ENCODE results near the gene TCAP.

TCAP gene

DNA sequence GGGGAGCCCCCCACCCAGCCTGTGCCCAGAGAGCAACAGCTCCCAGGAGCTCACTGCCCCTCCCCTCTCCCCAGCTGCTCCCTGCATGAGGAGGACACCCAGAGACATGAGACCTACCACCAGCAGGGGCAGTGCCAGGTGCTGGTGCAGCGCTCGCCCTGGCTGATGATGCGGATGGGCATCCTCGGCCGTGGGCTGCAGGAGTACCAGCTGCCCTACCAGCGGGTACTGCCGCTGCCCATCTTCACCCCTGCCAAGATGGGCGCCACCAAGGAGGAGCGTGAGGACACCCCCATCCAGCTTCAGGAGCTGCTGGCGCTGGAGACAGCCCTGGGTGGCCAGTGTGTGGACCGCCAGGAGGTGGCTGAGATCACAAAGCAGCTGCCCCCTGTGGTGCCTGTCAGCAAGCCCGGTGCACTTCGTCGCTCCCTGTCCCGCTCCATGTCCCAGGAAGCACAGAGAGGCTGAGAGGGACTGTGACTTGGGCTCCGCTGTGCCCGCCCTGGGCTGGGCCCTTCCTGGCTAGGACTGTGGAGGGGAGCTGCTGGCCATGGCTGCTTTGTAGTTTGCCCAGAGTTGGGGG is 584 bp downstream of the TCAP start:
- in situ Hi-C loops (cut with MboI; ENCODE audit: low sequenced_read_pairs): no loop called here

DNA sequence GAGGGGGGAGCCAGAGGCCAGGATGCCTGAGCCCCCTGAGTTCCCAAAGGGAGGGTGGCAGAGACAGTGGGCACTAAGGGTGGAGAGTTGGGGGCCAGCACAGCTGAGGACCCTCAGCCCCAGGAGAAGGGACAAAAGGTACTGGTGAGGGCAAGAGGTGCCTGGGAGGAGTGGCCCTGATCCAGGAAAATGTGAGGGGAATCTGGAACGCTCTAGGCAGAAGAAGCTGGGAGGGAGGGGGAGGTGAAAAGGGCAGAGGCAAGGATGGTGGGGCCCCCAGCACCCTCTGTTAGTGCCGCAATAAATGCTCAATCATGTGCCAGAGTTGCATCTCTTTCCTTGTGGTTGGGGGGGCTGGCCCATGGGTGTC is 1.1 kb downstream of the TCAP start:
- in situ Hi-C loops (cut with MboI; ENCODE audit: low sequenced_read_pairs): no loop called here

DNA sequence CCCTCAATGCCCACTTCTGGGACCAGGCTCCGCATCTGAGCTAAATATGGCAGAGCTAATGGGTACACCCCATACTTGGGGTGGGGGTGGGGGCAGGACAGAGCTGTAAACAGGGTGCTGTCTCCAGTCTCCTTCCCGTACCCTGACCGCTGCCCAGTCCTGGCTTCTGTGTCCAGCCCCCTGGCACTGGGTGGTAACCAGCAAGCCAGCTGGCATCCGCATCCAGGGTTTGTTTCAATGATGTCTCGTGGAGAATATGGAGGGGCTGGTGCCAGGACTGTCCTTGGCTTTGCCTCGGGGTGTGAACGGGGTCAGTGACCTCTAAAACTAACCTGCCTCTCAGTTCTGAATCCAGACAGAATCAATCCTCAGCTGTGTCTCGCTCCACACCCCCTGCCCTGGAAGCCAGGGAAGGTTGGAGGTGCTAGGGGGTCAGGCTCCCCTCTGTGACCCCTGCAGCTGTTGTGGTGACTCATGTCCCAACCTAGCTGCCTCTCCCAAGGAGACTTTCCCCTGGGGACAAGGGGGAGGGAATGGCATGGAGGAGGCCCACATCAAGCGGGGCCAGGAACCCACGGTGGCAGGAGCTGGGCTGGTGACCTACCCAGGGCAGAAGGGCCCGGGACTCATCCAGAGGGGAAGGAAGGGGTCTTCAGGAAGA is 1.6 kb downstream of the TCAP start:
- in situ Hi-C loops (cut with MboI; ENCODE audit: low sequenced_read_pairs): no loop called here

DNA sequence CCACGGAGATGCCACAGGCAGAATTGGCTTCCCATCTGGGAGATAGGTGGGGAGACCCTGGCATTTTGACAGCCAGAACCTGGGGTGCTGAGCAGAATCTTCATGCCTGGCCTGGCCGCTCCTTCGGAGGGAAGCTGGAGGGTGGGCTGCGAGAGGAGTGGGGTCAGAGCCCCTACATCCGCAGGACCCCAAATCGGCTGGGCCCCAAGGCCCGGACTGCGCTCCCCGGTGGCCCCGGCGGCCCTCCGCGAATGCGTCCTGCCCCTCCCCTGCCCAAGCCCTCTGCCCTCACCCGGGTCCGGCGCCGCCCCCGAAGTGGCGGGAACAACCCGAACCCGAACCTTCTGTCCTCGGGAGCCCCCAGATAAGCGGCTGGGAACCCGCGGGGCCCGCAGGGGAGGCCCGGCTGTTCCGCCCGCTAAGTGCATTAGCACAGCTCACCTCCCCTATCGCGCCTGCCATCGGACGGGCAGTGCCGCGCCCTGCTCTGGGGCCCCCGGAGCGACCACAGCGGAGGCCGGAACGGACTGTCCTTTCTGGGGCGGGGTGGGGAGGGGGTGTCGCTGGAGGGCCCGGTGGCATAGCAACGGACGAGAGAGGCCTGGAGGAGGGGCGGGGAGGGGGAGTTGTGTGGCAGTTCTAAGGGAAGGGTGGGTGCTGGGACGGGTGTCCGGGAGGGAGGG is 2.3 kb downstream of the TCAP start:
- in situ Hi-C loops (cut with MboI; ENCODE audit: low sequenced_read_pairs): no loop called here

DNA sequence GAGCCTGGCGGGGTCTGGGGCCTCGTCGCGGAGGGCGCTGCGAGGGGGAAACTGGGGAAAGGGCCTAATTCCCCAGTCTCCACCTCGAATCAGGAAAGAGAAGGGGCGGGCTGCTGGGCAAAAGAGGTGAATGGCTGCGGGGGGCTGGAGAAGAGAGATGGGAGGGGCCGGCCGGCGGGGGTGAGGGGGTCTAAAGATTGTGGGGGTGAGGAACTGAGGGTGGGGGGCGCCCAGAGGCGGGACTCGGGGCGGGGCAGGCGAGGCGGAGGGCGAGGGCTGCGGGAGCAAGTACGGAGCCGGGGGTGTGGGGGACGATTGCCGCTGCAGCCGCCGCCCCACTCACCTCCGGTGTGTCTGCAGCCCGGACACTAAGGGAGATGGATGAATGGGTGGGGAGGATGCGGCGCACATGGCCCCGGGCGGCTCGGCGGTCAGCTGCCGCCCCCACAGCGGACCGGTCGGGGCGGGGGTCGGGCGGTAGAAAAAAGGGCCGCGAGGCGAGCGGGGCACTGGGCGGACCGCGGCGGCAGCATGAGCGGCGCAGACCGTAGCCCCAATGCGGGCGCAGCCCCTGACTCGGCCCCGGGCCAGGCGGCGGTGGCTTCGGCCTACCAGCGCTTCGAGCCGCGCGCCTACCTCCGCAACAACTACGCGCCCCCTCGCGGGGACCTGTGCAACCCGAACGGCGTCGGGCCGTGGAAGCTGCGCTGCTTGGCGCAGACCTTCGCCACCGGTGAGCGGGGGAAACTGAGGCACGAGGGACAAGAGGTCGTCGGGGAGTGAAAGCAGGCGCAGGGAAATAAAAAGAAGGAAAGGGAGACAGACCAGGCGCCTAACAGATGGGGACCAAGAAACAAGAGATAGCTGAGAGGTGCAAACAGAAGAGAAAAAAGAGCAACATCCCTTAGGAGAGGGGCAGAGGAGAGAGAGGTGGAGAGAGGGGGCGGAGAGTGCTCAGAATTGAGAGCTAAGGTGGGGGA is 3.1 kb downstream of the TCAP start, which contains the start of gene PNMT:
TSS of gene PNMT (plus strand) at position 509 of the 980 bp plus-strand sequence. CDS start at position 532, 23 bp downstream.
- in situ Hi-C loops (cut with MboI; ENCODE audit: low sequenced_read_pairs): no loop called here

DNA sequence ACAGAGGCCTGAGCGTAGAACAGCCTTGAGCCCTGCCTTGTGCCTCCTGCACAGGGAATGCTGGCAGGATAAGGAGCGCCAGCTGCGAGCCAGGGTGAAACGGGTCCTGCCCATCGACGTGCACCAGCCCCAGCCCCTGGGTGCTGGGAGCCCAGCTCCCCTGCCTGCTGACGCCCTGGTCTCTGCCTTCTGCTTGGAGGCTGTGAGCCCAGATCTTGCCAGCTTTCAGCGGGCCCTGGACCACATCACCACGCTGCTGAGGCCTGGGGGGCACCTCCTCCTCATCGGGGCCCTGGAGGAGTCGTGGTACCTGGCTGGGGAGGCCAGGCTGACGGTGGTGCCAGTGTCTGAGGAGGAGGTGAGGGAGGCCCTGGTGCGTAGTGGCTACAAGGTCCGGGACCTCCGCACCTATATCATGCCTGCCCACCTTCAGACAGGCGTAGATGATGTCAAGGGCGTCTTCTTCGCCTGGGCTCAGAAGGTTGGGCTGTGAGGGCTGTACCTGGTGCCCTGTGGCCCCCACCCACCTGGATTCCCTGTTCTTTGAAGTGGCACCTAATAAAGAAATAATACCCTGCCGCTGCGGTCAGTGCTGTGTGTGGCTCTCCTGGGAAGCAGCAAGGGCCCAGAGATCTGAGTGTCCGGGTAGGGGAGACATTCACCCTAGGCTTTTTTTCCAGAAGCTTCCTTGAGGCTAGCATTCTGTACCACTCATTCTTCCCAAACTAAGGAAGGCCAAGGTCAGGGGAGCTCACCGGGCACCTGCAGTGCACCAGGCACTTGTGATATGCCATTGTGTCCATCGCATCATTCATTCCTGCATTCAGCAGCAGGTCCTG is 5.0 kb downstream of the TCAP start:
- in situ Hi-C loops (cut with MboI; ENCODE audit: low sequenced_read_pairs): no loop called here

DNA sequence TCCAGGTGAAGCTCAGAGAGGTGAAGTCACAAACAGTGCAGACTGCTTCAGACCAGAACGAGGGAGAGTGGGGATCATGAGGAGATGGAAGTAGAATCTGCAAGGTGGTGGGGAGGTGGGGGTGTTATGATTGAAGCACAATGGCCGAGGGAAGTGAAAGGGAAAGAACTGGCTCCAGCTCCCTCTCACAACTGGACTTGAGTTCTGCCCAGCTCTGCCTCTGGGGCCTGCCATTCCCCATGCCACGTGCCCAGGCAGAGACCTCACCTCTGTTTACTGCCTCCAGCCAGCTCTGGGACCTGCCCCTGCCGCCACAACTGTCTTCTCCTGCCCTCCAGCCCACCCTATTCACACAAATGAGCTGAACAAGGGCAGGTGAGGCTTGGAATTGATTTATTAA is 5.6 kb downstream of the TCAP start:
- in situ Hi-C loops (cut with MboI; ENCODE audit: low sequenced_read_pairs): no loop called here

DNA sequence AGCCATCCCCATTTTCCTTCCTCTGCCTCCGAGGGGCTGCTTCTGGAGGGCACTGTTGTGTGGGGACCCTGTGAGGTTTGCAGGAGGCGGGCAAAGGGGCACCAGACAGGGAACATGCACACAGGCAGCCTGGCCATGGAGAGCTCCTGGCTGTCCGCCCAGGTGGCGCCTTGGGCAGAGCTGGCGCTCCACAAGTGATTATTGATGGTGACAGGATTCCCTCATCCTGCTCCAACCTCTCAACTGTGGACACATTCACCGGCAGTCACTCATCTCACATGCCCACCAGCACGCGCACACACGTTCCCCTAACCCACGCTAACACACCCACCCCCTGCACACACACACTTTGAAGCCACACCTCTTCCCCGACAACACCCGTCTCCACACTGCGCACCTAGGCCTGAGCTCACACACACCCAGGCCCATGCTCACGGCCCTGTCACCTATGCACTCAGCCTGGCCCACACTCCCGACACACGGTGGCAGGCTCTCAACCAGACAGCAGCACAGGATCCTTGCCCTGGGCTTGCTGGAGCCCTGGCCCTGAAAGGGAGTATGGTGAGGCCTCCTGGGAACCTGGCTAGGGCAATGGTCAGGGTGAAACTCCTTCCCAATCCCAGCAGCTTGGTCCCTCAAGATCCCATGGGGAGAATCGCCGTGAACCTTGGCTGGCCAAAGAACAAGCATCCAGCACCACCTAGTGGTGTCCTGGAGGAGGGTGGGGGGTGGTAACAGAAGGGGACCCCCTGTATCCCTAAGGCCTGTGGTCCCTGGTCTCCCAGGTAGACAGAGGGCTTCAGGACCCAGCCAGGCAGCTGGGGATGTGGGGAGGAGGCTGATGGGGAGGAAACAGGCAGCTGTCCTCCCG is 6.7 kb downstream of the TCAP start:
- in situ Hi-C loops (cut with MboI; ENCODE audit: low sequenced_read_pairs): no loop called here

DNA sequence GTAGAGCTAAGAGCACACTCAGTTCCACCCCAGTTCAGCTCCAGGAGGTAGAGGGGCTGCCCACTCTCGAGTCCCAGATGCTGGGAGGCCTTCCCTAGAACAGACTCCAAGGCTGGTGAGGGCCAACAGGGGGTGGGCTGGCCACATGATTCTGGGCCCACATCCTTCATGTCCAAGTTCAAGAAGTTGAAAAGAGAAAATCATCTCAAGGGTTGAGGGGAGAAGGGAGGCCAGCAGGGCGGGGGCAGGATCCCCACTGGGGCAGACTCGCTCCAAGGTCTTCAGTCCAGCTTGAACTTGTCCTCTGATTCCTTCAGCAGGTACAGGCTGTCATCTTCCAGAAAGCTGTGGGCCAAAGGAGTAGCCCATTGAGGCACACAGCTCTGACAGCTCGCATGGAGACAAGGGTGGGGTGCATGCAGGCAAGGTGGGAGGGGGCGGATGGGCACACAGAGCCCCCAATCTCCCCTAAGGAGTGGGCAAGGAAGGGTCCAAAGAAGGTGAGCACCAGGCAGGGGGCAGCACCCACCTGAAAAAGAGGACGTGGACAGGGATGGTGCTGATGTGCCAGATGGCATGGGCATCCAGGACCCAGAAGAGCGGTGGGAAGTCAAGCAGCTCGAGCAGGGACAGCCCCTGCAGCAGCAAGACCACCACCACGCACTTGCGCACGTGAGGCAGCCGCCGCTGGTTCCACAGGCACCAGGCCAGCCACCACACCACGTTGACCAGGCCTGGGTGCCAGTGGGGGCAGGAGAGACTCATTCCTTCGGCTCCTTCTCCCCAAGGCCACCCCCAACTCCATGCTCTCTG is 7.6 kb downstream of the TCAP start:
- in situ Hi-C loops (cut with MboI; ENCODE audit: low sequenced_read_pairs): no loop called here

DNA sequence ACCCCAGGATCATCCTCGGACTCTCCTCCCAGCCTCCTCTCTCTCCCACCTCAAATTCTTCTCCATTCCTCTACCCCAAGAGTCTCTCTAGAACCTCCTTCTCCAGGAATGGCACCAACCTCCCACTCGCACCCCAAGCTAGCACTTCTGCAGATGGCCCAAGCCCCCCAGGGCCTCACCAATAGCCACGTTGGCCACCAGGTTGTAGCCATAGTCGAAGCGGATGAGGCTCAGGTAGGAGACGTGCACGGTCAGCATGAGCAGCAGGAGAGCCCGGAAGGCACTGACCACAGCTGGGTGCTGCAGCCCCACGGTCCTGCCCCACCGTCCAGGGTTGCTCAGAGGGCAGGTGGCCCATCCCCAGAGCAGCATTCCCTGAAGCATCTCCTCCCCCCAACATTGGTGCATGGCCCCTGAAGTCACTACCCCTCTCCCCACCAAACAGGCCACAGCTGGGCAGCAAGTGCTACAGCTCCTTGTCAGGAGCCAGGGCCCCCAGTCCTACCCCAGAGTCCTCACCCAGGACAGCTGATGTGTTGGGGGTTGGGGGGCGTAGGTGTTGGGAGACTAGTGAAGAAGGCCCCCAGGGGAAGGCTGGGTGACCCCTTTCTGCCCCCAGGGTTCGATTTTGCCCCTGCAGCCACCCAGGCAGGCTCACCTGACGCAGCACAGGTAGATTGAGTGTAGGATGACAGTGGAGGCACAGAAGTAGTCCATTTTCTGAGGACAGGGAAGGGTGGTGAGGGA is 8.4 kb downstream of the TCAP start:
- in situ Hi-C loops (cut with MboI; ENCODE audit: low sequenced_read_pairs): no loop called here

DNA sequence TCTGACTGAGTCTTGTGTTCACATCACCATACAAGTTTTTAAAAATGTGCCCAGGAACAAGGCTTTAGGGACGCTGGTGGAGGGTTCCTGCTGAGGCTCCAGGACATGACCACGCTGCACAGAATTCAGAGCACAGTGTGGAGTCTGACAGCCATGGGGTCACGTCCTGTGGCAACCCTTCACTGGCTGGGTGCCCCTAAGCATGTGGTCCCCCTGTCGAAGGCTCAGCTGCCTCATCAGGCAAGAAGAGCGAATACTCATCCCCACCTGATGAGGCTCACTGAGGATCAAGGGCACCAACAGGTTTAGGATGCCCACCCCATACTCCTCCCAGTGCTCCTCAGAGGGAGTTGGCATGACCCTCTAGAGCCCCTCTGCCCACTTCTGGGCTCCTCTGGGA is 9.0 kb downstream of the TCAP start:
- in situ Hi-C loops (cut with MboI; ENCODE audit: low sequenced_read_pairs): no loop called here

DNA sequence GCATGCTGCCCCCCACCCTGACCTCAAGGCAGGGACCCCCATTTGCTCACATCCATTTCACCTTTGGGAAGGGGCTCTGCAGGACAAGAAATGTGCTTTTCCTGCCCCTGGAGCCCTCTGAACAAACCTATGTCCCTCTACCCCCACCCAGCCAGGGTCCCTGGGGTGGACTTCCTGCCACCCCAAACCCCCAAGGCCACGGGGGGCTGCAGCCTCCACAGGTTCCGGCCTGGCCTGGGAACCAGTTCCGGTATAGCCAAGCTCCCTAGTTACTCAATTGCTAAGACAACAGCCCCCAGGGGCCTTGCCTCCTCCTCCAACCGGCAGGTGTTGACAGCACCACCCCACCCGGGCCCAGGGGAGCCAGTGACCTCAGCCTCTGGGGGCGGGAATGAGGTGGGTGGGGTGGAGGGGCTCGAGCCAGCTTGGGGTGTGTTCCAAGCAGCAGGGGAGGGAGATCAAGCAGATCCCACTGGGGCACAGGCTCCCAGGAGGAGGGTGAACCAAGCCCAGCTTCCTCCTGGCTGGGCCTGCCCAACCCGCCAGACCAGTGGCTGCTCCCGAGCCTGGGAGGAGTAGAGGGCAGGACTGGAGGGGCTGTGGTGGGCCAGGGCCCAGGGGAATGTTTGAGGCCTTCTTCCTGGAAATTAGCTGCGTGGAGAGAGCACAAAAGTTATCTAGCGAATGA is 9.7 kb downstream of the TCAP start:
- in situ Hi-C loops (cut with MboI; ENCODE audit: low sequenced_read_pairs): no loop called here

DNA sequence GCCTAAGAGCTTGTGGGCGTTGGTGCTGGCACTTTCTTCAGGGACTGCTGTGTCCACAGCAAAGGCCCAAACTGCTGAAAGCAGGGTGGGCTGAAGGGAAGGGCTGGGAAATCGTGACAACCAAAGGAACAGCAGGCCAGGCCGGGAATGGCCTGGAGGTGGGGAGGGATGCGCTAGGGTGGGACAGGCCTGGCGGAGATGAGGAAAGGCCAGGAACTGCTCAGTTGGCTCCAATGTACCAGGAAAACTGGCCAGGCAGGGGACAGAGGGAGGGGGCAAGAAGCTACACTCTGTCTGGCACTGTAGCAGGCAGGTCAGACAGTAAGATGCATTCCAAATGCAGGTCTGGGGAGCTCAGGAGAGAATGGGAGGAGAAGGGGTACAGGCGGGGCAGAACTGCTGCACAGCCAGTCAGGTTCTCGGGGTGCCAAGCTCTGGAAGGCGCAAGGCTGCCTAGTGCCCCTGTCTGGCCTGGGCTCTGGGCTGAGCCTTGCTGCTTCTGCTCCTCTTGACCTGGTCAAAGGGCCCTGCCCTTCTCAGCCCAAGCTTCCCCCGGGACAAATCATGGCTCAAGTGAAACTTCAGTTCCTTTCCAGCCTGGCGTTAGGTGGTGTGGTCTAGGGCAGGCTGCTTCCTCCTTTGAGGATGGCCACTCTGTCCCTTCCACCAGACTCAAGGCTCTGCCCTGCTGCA is 10.4 kb downstream of the TCAP start:
- in situ Hi-C loops (cut with MboI; ENCODE audit: low sequenced_read_pairs): no loop called here

DNA sequence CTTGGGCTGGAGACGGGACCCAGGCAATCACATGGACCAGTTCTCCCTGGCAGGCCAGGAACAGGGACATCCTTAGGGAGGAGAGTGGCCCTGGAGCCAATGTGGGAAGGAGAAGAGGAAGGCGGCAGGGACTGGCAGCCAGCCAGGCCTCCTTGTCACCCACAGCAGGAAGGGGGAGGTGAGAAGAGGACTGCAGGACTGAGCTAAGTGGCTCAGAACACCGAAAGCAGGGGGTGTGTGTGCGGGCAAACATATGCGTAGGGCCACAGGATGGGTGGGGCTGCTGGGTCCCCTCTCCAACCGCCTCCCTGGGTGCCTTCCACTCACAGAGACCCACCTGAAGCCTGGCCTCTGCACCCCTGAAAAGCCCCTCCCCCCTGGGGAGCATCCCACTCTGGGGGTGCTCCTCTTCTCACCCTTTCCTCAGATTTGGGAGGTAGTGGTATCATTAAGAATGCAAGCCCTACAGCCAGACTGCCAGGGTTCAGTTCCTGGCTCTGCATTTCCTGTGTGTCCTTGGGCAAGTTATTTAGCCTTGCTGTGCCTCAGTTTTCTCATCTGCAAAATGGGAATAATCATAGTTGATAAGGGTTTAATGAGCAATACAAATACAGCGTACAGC is 11.2 kb downstream of the TCAP start:
- in situ Hi-C loops (cut with MboI; ENCODE audit: low sequenced_read_pairs): no loop called here

DNA sequence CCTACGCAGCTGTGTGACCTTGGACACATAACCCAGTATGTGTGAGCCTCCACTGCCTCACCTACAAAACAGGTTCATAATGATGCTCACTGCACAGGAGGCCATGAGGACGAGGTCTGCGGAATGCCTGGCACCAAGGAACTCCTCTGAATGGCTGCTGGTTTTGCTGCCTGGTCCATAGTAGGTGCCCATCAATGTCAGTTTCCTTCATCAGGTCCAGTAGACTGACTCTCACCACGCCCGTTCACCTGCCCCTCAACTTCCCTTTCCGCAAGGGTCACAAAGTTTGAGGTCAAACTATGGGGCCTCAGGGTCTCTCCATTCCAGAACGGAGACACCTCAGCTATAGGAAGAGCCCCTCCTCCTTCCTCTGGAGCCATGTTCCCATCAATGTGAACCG is 11.9 kb downstream of the TCAP start:
- in situ Hi-C loops (cut with MboI; ENCODE audit: low sequenced_read_pairs): no loop called here

All from HL-60/S4 treated with retinoic acid at 250 ng/mL for 4 days and 3 days (cell line).